Loucy (cell line): ENCODE data around the gene SMG1.
"Not testable (repeated sequence)": the region's sequence is repeated elsewhere in the genome, so short reads cannot be mapped to it uniquely, and the experiment has no call there.

ENCODE experiments used
- EZH2phosphoT487 ChIP-seq: fragments of 200-600 bp; IDR thresholded peaks from 2 replicates; pipeline ENCODE4 v1.6.1; 2018; ENCODE audit warnings: antibody characterized with exemption, mild to moderate bottlenecking, moderate library complexity, borderline replicate concordance
- TF ChIP-seq, protein P1 (sequence below): fragments of 200-600 bp; sonication (generic); conservative IDR thresholded peaks from 2 replicates; pipeline ENCODE4 v1.5.1; 2014; ENCODE audit warnings: mild to moderate bottlenecking, antibody characterized with exemption, low read length

DNA sequence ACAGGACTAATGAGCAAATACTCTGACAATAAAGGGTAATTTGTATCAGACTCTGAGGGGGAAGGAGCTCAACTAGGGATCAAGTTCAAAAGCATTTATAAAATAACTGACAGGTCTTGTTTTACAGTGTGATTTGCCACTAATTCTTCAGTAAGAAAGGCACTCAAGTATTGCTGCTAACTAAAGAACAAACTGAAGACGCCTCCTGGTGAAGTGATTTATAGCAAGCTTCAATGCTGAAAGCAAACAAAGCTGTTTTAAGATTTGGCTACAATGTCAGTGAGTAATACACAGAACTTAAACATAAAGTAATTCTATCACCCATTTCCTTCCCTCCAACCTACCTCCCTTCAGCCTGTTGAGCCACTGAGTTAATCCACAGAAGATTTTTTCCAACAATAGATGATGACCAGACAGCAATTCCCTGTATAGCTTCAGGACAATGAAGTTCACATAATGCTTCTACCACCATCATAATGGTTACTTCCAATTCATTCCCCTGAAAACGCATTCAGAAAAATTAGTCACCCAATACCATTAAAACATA, 59.9 kb downstream of the SMG1 start:
- TF ChIP-seq, protein P1, sequence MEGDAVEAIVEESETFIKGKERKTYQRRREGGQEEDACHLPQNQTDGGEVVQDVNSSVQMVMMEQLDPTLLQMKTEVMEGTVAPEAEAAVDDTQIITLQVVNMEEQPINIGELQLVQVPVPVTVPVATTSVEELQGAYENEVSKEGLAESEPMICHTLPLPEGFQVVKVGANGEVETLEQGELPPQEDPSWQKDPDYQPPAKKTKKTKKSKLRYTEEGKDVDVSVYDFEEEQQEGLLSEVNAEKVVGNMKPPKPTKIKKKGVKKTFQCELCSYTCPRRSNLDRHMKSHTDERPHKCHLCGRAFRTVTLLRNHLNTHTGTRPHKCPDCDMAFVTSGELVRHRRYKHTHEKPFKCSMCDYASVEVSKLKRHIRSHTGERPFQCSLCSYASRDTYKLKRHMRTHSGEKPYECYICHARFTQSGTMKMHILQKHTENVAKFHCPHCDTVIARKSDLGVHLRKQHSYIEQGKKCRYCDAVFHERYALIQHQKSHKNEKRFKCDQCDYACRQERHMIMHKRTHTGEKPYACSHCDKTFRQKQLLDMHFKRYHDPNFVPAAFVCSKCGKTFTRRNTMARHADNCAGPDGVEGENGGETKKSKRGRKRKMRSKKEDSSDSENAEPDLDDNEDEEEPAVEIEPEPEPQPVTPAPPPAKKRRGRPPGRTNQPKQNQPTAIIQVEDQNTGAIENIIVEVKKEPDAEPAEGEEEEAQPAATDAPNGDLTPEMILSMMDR, result not testable (repeated sequence)
- TF ChIP-seq EZH2phosphoT487, result not testable (repeated sequence)
